ENCODE measurements around the gene CCR4. TPM values are rescaled to one million over a fixed set of nuclear protein-coding genes. Genes with fewer than 3 reads are reported as not detected.
"Not testable (repeated sequence)": the region's sequence is repeated elsewhere in the genome, so short reads cannot be mapped to it uniquely, and the experiment has no call there.

Gene CCR4
- total RNA-seq, 1 experiment from 2014 or later = not detected

DNA sequence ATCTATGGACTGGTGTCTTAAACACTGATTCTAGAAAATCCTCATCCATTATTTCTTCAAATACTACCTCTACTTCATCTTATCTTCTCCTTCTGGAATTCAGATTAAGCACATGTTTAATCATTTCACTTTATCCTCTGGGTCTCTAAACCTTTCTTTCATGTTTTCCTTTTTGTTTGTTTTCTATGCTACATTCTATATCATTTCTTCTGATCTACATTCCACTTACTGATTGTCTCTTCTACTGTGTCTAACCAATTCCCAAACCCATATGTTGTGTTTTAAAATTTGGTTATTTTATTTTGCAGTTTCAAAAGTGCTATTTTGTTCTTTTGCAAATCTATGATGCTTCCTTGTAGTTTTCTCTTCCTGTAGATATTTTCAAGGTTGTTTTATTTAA is 31.7 kb downstream of the CCR4 start:
- DNase-seq (ENCODE audit: low read depth) = no peak

DNA sequence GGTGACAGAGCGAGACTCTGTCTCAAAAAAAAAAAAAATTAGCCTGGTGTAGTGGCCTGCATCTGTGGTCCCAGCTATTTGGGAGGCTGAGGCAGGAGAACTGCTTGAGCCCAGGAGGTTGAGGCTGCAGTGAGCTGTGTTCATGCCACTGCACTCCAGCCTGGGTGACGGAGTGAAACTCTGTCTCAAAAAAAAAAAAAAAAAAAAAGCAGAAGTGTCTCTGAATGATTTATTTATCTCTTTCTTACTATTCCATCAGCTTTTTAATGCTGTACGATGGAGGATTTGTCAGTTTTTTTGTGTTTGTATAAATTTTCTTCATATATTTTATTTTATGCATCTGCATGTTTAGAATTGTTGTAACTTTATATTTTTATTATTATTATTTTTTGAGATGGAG is 33.5 kb downstream of the CCR4 start:
- DNase-seq (ENCODE audit: low read depth) = not testable (repeated sequence)

DNA sequence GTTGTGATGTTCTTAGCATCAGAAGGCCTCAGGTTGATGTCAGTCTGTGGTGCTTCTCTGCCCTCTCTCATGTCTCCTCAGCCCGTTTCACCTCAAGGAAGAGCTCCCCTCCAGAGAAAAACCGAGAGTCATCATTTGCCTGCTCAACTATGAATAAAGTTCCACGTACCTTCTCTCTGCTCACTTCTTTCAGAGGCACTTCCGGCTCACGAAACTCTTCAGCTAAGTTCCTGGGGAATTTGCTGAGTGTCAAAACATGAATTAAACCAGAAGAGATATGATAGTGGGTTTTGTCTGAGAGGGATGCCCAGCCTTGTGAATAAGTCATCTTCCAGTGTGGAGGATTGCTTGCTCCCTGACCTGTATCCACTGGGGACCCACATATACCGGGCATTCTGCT is 37.7 kb downstream of the CCR4 start:
- no peak for DNase-seq (ENCODE audit: low read depth)

DNA sequence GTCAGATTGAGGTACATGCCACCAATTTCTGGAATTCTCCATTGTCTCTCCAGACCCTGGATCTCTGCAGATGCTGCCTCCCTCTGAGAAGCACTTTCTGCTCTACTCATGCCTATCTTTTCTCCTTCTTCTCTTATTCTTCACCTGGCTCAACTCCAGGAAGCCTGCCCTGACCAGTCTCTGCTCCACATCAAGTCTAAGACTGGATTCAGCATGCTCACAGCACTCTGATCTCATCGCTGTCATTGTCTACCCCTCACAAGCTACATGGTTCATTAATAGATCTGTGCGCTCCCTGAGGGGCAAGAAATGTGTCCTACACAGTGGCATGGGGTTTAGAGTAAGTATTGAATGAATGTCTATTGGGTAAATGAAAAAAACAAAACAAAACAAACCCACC is 38.7 kb downstream of the CCR4 start:
- no peak for DNase-seq (ENCODE audit: low read depth)

DNA sequence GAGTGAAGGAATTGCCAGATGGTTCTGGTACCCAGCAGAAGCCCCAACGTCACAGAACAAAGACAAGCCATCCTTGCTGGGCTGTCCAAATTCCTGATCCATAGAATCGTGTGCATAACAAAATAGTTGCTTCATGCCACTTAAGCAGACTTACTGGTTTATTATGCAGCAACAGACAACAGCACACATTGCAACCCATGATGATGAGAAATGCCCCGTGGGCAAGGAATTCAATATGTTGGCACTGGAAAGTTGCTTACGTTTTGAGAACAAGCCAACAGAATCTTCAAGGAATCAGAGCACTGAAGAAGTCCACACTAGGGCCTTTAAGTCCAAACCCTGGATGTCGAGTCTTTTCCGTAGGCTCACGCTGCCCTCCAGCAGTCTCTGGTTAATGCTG is 40.3 kb downstream of the CCR4 start:
- no peak for DNase-seq (ENCODE audit: low read depth)

DNA sequence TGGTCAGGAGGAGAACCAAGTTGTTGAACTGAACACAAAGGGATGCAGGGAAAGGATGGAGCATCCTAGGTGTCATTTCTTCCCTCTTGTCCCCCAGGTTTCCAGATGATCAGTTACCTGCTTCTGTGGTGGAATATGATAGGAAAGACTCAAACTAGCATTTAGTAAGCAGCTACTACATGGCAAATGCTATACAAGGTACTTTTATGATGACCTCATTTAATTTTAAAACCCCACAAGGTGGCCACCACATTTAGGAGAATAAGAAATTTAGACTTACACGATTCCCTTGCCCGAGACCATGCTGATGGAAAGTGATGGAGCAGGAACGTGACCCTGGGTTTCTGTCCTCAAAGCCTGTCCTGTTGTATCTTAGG is 40.9 kb downstream of the CCR4 start:
- no peak for DNase-seq (ENCODE audit: low read depth)

DNA sequence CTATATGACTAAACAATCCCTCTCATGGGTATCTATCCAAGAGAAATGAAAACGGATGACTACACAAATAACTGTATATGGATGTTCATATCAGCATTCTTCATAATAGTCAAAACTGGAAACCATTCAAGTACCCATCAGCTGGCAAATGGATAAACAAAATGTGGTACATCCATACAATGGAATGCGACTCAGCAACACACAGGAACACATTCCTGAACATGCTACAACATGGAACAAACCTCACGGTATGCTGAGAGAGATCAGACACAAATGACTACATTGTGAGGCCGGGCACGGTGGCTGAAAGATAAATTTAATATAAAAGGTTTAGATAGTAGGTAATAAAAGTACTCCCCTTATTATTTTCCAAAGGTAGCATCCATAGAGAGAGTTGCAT is 42.6 kb downstream of the CCR4 start:
- DNase-seq (ENCODE audit: low read depth) = no peak

DNA sequence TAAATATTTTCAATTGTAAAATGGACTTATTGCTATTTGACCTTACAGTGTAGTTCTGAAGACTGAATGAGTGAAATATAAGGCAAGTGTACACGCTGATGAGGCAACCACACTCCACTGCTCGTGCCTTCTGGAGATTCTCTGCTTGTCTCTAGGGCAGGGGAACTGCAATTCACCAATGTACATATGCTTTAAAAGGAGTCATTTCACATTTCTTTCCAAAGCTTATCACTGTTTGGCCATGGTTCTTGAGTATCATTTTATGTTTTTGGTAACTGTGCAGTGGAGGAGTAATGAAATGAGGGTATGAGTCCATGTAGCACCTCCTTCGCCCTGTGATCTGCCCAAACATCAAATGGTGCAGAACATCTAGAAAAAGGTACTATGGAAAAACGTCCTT is 43.7 kb downstream of the CCR4 start:
- no peak for DNase-seq (ENCODE audit: low read depth)

DNA sequence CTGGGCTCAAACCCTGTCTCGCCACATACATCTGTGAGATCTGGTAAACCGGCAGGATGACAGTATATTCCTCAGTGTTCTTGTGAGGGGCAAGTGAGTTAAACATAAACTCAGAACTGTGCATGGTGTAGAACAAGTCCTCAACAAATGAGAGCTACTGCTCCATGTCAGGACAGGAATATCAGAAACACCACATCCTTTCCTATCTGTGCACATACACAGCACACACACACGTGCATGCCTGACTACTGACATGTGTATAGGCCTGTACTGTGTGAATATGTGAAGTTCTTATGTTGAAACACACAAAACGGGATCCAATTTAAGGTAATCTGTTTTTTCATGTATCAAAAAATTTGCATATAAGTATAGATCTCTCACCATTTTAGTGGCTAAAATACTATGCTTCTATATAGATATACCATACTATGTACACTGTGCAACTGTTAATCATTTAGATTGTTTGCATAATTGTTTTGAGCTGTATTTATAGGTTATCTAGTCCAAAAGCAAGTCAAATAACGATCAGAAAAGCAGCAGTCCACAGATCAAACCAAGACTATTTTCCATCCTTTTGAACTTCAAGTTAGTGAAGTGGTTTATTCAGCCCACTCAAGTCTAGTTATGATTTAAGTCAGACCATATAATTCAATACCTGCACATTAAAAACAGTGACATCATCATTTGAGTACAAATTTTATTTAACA is 44.8 kb downstream of the CCR4 start:
- no peak for DNase-seq (ENCODE audit: low read depth)

DNA sequence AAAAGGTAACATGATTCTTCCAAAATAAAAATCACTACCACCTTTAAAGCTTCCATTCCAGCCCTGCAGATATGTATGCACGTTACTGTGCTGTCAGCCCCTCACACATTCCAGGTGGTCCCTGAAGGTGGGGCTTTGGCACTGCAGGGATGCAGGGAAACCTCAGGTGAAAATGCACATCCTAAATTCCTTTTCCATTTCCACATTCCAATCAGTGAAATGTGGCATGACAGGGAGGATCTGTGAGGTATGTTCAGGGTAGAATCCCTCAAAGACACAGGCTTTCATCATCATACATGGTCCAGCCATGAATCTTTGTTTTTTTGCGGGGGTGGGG is 45.3 kb downstream of the CCR4 start:
- no peak for DNase-seq (ENCODE audit: low read depth)

DNA sequence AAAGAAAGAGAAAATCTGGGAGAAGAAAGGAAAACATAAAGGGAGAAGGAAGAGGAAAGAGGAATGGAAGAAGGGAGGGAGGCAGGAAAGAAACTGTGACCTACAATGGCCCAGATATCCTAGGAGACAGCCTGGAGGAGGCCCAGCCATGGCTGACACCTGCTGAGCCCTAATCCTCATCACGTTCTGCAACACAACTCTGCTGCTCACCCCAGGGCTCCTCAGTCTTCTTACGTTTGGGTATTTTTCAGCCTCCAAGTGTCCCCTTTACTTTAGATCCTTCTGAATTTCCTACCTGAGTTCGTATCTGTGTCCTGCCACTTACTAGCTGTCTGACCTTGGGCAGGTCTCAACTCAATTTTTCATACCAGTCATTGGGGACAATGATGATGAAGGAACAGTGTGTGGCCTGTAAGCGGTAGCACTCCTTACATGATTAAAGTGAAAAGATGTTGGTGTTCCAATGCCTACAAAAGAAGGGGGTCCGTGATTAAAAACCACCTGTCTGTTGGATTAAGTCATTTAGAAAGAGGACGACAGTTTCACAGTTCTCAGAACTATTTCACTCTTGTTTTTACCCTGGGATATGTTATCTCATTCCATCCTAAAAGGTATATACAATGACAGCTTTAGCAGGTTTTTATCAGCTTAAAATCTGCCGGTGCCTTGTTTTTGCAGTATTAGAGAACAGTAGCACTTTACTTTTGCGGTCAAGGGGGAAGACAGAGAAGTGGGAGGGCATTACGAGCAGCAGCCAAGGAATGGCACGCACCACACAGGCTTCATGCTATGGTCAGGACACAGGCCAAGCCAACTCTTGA is 47.4 kb downstream of the CCR4 start:
- DNase-seq (ENCODE audit: low read depth) = no peak

DNA sequence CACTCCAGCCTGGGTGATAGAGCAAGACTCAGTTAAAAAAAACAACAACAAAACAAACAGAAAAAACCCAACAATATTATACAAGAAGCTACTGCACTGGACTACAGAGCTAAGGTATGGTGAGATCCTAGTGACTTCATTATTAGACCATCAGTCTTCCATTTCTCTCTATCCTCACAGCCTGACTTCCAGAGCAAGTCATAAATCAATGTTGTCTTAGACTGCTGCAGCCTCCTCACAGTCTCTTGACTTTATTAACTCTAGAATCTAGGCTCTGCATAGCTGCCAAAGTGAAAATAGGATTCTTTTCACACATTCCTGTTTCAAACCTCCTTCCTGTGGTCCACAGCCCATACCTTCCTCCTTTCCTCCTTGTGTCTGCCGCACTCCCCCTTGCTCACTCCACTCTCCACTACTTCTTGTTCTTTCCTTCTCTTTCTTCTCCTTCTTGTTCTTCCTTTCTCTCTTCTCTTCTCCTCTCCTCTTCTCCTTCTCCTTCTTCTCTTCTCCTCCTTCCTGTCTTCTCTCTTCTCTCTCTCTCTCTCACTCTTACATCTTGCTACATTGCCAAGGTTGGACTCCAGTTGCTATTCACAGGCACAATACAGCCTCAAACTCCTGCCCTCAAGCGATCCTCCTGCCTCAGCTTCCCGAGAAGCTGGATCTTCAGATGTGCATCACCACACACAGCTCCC is 49.4 kb downstream of the CCR4 start:
- no peak for DNase-seq (ENCODE audit: low read depth)

DNA sequence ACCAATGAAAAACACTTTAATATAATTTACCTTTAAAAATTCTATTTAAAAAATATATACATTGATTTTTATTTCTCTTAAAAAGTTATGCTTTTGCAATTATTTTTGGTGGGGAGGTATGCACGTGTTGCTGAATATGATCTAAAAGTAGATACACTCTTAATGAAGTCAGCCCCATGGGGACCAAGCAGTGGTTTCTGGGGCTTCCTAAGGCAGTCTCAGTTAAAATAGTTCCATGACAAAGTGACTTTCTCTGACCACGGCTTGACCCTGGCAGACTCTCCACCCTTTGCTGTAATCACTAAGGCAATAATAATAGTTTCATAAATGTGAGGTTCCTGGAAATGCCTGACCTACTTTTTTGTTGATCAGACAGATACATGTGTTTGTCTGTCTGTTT is 50.4 kb downstream of the CCR4 start:
- DNase-seq (ENCODE audit: low read depth) = no peak

DNA sequence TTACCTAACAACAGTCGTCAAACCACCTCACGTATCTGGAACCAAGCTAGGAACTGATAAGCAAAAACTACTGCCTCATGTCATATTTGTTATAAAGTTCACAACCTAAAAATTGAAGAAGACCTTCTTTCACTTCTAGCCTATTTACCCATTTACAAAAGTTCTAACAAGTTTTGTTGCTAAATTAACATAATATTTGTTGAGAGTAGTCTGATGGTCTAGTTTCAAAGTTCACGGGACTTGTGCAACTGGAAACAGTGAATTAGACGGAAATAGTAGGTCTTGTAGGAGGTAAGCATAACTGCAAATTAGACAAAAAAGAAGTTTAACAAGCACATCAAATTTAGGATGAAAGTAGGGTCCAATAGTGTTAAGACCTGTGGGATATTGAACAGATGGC is 51.9 kb downstream of the CCR4 start:
- no peak for DNase-seq (ENCODE audit: low read depth)

DNA sequence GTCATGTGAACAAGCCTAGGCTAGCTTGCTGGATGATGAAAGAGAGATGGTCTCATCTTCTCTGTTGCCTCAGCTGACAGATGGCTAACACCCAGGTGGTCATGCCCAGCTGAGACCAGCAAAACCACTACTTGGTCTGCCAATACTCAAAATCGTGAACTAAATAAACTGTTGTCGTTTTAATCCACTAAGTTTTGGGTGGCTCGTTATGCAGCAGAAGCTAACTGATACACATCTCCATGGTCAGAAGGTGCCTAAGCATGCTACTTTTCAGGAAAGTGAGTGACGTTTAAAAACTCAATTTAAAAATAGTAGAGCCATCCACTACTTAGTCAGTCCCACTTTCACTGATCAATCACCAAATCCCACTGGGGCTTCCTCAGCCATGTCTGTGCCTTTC is 52.8 kb downstream of the CCR4 start:
- no peak for DNase-seq (ENCODE audit: low read depth)

DNA sequence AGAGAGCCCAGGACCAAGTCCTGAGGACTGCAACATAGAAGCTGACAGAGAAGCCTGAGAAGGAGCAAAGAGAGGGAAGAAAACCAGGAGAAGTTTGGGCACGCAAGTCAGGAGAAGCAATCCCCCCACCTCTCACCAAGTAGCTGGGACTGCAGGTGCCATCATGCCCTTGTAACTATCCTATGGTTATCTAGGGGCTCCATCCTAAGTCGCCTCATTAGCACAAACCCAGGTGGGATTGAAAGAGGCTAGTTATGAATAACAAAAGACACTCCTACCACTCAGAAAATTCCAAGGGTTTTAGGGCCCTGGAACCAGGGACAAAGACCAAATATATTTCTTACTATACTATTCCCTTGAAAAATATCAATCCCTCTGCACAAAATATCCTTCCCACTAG is 53.5 kb downstream of the CCR4 start:
- DNase-seq (ENCODE audit: low read depth) = no peak

Other genes starting within 250 kb of the CCR4 start
- not detected in 2 replicates for gene TRIM71, start 133.6 kb upstream of the CCR4 start, total RNA-seq (2014; rRNA removed; shearing (Covaris generic))
- 95.3 and 95.6 TPM in 2 replicates for gene GLB1, start 145.5 kb downstream of the CCR4 start, total RNA-seq (2014; rRNA removed; shearing (Covaris generic))
- gene TMPPE, start 145.5 kb downstream of the CCR4 start, total RNA-seq (2014; rRNA removed; shearing (Covaris generic)) = 2.4 and 3.0 TPM in 2 replicates
- gene CRTAP, start 162.4 kb downstream of the CCR4 start, total RNA-seq (2014; rRNA removed; shearing (Covaris generic)) = 256 and 302 TPM in 2 replicates